Fibroblast of mammary gland (primary cell): ENCODE data around the gene GADD45G.

Source experiments
- DNase-seq: peaks from one replicate; pipeline ENCODE4 v3.0.0-alpha.2; 2010; ENCODE audit warnings: low read depth
- H3K4me3 ChIP-seq: 2 replicates; pipeline ENCODE4 v1.5.1; 2011; ENCODE audit warnings: low read depth, mild to moderate bottlenecking, low read length, moderate library complexity; ENCODE audit not compliant: control insufficient read depth
- TF ChIP-seq, protein P1 (sequence below): conservative IDR thresholded peaks from 2 replicates; pipeline ENCODE4 v1.5.1; 2011; ENCODE audit warnings: low read depth, low read length, inconsistent platforms; ENCODE audit not compliant: control insufficient read depth, insufficient read depth

Gene GADD45G

DNA sequence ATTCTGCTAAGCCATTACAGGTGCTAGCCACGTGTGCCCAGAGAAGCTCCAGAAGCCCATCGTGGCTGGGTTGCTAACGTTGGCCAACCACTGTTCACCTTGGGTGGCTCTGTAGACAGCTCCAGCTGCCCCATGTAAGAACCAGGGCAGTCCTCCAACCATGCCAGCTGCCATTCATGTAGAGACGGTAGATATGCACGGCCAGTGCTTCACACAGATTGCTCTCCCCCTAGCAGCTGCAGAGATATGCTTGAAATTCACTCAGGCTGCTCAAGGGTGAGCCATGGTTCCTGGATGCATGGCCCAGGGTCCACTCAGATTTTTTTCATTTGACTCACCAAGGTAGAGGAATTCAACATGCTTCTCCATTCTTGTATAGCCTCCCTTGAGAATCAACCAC is 31.0 kb downstream of the GADD45G start:
- TF ChIP-seq, protein P1, sequence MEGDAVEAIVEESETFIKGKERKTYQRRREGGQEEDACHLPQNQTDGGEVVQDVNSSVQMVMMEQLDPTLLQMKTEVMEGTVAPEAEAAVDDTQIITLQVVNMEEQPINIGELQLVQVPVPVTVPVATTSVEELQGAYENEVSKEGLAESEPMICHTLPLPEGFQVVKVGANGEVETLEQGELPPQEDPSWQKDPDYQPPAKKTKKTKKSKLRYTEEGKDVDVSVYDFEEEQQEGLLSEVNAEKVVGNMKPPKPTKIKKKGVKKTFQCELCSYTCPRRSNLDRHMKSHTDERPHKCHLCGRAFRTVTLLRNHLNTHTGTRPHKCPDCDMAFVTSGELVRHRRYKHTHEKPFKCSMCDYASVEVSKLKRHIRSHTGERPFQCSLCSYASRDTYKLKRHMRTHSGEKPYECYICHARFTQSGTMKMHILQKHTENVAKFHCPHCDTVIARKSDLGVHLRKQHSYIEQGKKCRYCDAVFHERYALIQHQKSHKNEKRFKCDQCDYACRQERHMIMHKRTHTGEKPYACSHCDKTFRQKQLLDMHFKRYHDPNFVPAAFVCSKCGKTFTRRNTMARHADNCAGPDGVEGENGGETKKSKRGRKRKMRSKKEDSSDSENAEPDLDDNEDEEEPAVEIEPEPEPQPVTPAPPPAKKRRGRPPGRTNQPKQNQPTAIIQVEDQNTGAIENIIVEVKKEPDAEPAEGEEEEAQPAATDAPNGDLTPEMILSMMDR, result no peak
- no peak overlapping the region for H3K4me3 ChIP-seq
- DNase-seq, result no peak

- TF ChIP-seq, protein P1, result no peak
Observed at GRCh38 chr9:89637787-89638186, 33.0 kb downstream of the GADD45G start.

DNA sequence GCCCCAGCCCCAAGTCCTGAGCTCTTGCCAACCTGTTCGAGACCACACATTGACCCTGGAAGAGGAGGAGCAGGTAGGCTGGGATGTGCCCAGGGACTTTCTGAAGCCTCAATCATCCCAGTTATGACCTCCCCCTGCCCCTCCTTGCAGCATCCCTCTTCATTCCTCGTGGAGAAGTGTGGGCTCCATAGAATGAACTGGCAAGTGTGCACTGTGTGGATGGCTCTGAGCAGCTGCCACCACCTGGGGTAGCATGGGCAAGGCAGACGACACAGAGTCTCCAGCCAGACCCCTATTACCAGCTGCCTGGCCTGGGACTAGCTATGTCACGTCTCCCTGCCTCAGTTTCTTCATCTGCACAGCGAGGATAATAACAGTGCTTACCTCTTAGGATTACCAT is 33.5 kb downstream of the GADD45G start:
- no peak for DNase-seq

More at GRCh38 chr9:89637787-89638186, 33.0 kb downstream of the GADD45G start:
- no peak overlapping the region for H3K4me3 ChIP-seq
- no peak for DNase-seq

DNA sequence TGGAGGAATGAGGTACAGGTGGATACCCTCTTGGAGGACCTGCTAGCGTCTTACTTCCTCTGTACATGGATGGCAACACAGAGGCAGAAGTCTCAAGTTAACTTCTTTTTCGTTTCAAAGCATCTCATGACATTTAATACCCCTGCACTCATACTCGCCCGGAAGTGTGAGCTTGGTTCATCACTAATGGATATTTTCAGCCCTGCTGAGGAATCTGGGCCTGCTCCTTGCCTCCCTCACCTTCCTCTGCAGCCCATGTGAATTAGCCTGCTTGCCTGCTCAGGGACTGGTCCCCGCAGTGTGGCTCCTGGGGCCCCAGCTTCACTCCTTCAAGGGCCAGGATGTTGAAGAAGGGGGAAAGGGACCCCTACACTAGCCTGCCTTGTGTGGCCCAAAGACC is 34.1 kb downstream of the GADD45G start:
- no peak for DNase-seq
- no peak overlapping the region for H3K4me3 ChIP-seq
- TF ChIP-seq, protein P1, result no peak

More for the DNA sequence above, 33.5 kb downstream of the GADD45G start:
- no peak overlapping the region for H3K4me3 ChIP-seq
- TF ChIP-seq, protein P1, result no peak

DNA sequence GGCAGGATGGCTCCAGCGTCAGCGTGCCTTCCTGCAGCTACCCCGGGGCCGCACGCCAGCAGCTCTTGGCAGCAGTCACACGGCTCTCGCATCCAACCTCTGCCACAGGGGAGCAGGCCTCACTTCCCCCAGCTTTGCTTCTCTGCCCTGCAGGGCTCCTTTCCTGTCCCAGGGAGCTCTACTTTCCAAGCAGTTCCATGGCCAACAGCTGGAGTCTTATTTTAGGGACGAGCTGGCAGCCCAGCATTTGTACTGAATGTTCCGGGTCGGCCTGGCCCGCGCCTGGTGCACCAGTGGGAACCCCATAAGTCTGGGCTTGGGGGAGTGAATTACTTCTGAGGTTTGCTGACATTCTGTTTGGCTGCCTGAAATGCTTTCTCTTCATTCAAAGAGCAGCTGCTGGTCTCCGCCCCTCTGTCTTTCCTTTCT is 34.6 kb downstream of the GADD45G start:
- TF ChIP-seq, protein P1, result no peak
- no peak for DNase-seq
- H3K4me3 ChIP-seq, result no peak overlapping the region

DNA sequence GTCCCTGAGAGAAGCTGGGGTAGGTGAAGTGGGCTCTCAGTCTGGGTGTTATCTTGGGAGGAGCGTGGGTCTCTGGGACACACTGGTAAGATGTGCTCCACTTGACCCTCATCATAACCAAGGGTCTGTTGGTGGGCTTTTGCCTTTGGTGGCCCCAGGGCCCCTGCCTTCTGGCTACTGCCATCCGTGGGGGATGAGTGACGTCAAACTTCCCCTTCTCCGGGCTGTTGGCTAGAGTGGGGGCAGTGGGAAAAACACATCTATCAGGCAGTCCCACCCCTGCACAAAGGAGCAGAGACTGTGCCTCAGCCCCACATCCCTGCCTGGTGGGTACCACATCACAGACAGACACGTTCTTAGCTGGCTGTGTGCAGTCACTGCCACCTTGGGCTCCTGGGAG is 35.1 kb downstream of the GADD45G start:
- DNase-seq, result no peak
- TF ChIP-seq, protein P1, result no peak
- no peak overlapping the region for H3K4me3 ChIP-seq

- no peak overlapping the region for H3K4me3 ChIP-seq
- TF ChIP-seq, protein P1, result no peak
- DNase-seq, result no peak
Observed at GRCh38 chr9:89640361-89640760, 35.5 kb downstream of the GADD45G start.
